KOPT-K1 (cell line): ENCODE data around the gene IGSF21.

Experiments used
- H3K27ac ChIP-seq: fragments of 200-600 bp; sonication (generic); 2 replicates; pipeline ENCODE4 v1.5.1; 2016; ENCODE audit warnings: antibody characterized with exemption, mild to moderate bottlenecking, low read depth, low read length; ENCODE audit not compliant: poor library complexity, severe bottlenecking
- H3K36me3 ChIP-seq: fragments of 200-600 bp; sonication (generic); 2 replicates; pipeline ENCODE4 v1.5.1; 2017; ENCODE audit warnings: antibody characterized with exemption, mild to moderate bottlenecking, low read length, moderate library complexity; ENCODE audit not compliant: insufficient read depth
- H3K9me3 ChIP-seq: fragments of 200-600 bp; sonication (generic); 2 replicates; pipeline ENCODE4 v1.5.1; 2017; ENCODE audit warnings: antibody characterized with exemption, low read length, mild to moderate bottlenecking; ENCODE audit not compliant: insufficient read depth, poor library complexity, severe bottlenecking

Gene IGSF21

DNA sequence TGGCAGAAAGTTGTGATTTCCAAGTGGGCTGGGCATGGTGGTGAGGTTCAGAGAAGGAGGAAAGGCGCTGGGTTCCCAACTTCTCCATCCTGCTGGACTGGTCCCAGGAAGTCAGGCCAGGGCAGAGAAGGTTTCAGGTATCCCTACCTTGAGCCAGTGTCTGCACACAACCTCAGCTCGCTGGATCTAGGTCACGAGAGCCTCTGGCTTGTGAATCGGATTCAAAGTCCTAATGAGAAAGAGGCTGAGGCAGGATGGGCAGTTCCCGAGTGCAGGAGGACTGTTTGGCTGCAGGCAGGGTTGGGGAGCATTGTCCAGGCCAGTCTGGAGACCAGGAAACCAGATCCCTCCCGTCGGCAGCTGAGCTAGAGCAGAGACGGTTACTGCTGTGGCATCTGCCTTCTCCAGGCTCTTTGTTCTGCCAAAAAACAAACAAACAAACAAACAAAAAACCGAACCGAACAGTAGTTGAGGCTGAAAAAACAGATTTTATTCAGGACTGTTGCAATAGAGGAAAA is 19.5 kb upstream of the IGSF21 start:
- Histone ChIP-seq H3K36me3 (no peaks in the 10 kb centered on the region), H3K27ac (no peak overlapping the region), H3K9me3 (no peaks in the 10 kb centered on the region)

DNA sequence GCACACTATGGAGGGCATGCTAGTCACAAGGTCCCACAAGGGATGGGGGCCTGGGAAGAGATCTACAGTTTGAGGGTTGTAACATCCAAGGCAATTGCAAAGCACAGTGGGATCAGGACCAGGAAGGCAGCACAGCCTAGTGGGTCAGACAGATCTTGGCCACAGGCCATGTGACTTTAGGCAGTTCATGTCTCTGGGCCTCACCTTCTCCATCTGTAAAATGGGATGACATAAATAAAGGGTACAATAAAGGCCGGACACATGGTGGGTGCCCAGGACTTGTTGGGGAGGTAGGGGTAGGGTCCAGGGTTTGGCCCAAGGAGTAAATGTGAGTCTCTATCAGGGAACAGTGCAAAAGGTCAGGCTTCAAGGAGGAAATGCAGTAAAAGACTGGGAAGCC is 18.1 kb upstream of the IGSF21 start:
- no peaks in the 10 kb centered on the region for H3K9me3 ChIP-seq
- H3K27ac ChIP-seq = no peak overlapping the region
- no peaks in the 10 kb centered on the region for H3K36me3 ChIP-seq

- Histone ChIP-seq H3K27ac (no peak overlapping the region), H3K36me3 (no peaks in the 10 kb centered on the region), H3K9me3 (no peaks in the 10 kb centered on the region)
Measured at GRCh38 chr1:18090636-18091035, 17.0 kb upstream of the IGSF21 start.

DNA sequence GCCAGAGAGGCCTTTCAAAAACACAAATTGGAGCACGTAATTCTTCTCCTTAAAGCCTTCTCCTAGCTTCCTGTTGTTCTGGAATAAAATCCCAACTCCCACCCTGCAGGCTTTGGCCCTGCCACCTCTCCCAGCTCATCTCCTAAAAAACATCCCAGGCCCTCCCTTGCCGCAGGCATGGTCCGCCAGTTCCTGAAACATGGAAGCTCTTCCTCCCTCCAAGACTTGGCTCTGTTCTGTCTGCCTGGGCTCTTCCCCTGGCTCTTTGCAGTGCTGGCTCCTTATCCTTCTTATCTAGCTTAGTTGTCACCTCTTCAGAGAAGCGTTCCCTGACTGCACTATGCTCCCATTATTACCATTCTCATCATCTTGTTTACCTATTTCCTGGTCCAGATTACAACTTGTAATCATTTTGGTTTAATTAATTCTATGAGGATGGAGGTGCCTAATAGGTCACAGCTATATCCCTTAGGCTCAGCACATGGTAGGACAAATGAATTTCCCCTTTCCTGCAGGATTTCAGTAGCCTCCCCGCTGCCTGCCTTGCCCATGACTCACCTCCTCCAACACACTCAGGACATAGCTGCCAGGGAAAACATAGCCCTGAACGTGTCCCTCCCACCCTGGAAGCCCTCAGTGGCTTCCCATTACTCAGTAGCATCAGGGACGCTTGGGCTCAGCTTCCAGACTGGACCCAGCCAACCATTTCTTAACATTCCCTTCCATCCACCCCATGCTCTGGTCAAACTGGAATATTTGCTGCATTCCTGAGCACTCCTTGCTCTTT is 15.7 kb upstream of the IGSF21 start:
- H3K36me3 ChIP-seq = no peaks in the 10 kb centered on the region
- H3K9me3 ChIP-seq = no peaks in the 10 kb centered on the region
- H3K27ac ChIP-seq = no peak overlapping the region

GRCh38 chr1:18093193-18093592 is 14.4 kb upstream of the IGSF21 start:
- Histone ChIP-seq H3K36me3 (no peaks in the 10 kb centered on the region), H3K27ac (no peak overlapping the region), H3K9me3 (no peaks in the 10 kb centered on the region)

GRCh38 chr1:18093646-18094045 is 14.0 kb upstream of the IGSF21 start:
- no peak overlapping the region for H3K27ac ChIP-seq

GRCh38 chr1:18094096-18094495 is 13.5 kb upstream of the IGSF21 start:
- Histone ChIP-seq H3K9me3 (no peaks in the 10 kb centered on the region), H3K36me3 (no peaks in the 10 kb centered on the region), H3K27ac (no peak overlapping the region)

More at GRCh38 chr1:18093646-18094045, 14.0 kb upstream of the IGSF21 start:
- H3K36me3 ChIP-seq = no peaks in the 10 kb centered on the region
- no peaks in the 10 kb centered on the region for H3K9me3 ChIP-seq

DNA sequence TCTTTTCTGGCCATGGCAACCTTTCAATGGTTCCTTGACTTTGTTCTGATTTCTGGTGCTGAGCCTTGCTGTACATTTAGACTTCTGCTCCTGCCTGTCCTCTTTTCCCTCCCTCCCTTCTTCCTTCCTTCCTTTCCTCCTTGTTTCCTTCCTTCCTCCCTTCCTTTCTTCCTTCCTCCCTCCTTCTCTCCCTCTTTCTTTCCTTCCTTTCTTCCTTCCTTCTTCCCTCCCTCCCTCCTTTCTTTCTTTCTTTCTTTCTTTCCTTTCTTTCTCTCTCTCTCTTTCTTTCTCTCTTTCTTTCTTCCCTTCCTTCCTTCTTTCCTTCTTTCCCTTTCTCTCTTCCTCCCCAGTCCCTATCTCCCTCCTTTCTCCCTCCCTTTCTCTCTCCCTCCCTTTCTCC is 10.4 kb upstream of the IGSF21 start:
- Histone ChIP-seq H3K36me3 (no peaks in the 10 kb centered on the region), H3K27ac (no peak overlapping the region), H3K9me3 (no peaks in the 10 kb centered on the region)

- H3K9me3 ChIP-seq = no peaks in the 10 kb centered on the region
- H3K27ac ChIP-seq = no peak overlapping the region
- no peaks in the 10 kb centered on the region for H3K36me3 ChIP-seq
Measured at GRCh38 chr1:18099026-18099425, 8.6 kb upstream of the IGSF21 start.

DNA sequence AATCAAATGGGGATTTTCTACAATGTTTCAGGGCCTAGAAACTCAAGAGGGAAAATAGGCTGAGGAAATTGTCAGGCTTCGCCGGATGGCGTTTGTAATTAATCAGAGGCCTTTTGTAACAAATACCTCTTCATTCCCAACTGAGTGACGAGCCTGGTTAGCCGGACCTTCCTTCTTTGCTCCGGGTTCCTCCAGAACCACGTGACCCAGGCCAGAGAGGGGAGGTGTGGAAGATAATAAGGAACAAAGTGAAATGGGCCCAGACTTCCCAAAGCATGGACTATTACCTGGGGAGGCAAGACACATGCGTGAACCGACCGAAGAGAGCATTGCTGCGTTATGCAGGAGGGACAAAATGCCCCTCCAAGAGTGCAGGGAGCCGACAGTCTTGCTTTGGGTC is 7.5 kb upstream of the IGSF21 start:
- Histone ChIP-seq H3K9me3 (no peaks in the 10 kb centered on the region), H3K27ac (no peak overlapping the region)

GRCh38 chr1:18100491-18101063 is 7.0 kb upstream of the IGSF21 start:
- no peaks in the 10 kb centered on the region for H3K9me3 ChIP-seq
- H3K27ac ChIP-seq = no peak overlapping the region
- no peaks in the 10 kb centered on the region for H3K36me3 ChIP-seq

More for the DNA sequence above, 7.5 kb upstream of the IGSF21 start:
- H3K36me3 ChIP-seq = no peaks in the 10 kb centered on the region

DNA sequence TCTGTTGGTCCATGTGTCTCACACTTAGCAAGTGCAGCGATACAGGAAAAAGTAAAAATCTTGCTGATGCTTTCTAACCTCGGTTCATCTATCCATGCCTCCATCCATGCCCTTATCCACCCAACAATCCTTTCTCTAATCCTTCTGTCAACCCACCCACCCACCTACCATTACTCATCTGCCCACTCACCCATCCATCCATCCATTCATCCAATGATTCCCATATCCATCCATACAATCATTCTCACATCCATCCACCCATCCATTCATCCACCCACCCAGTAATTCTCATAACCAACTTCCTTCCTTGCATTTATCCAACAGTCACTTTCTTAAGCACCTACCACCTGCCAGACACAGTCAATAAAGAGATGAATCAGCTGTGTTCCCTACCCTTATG is 6.1 kb upstream of the IGSF21 start:
- Histone ChIP-seq H3K9me3 (no peaks in the 10 kb centered on the region), H3K27ac (no peak overlapping the region), H3K36me3 (no peaks in the 10 kb centered on the region)

DNA sequence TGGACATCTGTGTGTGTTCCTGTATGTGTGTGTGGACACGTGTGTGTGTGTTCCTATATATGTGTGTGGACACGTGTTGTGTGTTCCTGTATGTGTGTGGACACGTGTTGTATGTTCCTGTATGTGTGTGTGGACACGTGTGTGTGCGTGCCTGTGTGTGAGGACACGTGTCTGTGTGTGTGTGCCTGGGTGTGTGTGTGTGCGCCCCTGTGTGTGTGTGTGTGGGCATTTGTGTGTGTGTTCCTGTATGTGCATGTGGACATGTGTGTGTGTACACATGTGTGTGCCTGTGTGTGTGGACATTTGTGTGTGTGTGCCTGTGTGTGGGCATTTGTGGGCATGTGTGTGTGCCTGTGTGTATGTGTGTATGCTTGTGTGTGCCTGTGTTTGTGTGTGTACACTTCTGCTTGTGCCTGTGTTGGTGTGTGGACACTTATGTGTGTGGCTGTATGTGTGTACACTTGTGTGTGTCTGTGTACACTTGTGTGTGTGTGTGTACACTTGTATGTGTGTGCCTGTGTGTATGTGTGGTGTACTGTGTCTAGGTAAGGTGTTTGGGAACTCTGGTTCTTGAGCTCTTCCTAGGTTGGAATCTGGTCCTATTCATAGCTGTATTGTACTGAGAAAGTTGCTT is 3.7 kb upstream of the IGSF21 start:
- no peaks in the 10 kb centered on the region for H3K9me3 ChIP-seq
- H3K27ac ChIP-seq = no peak overlapping the region
- no peaks in the 10 kb centered on the region for H3K36me3 ChIP-seq

DNA sequence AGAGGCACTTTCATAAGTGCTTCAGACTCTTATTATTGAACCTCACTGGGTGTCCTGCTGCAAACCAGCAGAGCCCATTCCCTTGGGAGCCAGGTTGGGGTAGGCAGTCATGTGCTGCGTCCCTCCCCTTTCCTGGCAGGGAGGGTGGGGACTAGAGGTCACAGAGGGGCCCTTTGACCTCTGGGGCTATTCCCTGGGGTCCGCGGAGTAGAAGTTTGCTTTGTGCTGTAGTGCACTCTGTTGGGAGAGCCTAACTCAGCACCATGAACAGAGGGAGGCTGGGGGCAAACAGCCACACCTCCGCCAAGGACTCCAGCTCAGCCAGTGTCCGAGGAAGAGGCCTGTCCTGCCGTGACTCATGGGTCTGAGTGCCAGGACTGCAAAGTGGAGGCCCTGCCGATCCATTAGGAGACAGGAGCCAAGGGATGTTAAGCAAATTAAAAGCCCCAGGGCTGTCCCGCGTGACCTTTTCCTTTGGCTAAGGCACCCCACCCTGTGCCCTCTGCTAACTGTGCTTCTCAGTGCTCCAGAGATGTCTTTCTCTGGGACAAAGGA is 3.0 kb upstream of the IGSF21 start:
- H3K36me3 ChIP-seq = no peaks in the 10 kb centered on the region
- H3K9me3 ChIP-seq = no peaks in the 10 kb centered on the region
- no peak overlapping the region for H3K27ac ChIP-seq

- H3K36me3 ChIP-seq = no peaks in the 10 kb centered on the region
- H3K27ac ChIP-seq = no peak overlapping the region
- H3K9me3 ChIP-seq = no peaks in the 10 kb centered on the region
Measured at GRCh38 chr1:18105196-18105595, 2.4 kb upstream of the IGSF21 start.
